ENCODE results near the gene CEACAM21.

DNA sequence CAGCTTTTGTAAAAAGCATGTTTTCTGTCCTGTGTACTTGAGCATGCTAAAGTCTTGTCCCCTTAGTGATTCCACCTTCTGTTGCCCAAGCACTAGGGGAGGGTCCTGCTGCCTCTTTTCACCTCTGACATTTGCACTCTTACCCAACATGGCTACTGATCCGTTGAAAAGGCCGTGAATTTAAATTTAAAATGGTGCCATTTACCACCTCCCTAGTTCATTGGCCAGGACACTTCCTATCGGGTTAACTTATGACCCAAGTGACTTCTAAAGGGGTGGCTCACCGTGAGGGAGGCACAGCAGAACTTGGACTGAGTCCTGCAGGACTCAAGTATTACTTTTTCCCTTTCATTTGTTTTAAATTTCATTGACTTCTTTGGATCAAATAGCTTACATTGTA, 33.3 kb upstream of the CEACAM21 start:
- TF ChIP-seq CTCF (IDR thresholded peaks at IDR 0.05) (no peak), POLR2A (IDR thresholded peaks at IDR 0.05) (no peak)

Data from testis (tissue), 2 donors.